Activated gamma-delta T cell treated with anti-CD3 and anti-CD28 coated beads, Interleukin-2, amount 50 U/mL, for 16 hours (primary cell): ENCODE measurements around the gene CLDN22.
"Not testable (repeated sequence)": the region's sequence is repeated elsewhere in the genome, so short reads cannot be mapped to it uniquely, and the experiment has no call there.

Experiments used
- DNase-seq: peaks from one replicate; pipeline ENCODE4 v3.0.0-alpha.2; 2020; ENCODE audit warnings: low read depth

CLDN22 gene

GRCh38 chr4:183347146-183347545, 27.1 kb upstream of the CLDN22 start:
- DNase-seq = no peak

GRCh38 chr4:183345261-183345660, 25.2 kb upstream of the CLDN22 start:
- DNase-seq = no peak

GRCh38 chr4:183344523-183345255, 24.6 kb upstream of the CLDN22 start:
- no peak for DNase-seq

- DNase-seq = no peak
Observed at GRCh38 chr4:183343730-183344129, 23.7 kb upstream of the CLDN22 start.

- DNase-seq = no peak
Observed at GRCh38 chr4:183342541-183343533, 22.8 kb upstream of the CLDN22 start.

- no peak for DNase-seq
Observed at GRCh38 chr4:183337833-183338232, 17.8 kb upstream of the CLDN22 start.

GRCh38 chr4:183337349-183337748, 17.3 kb upstream of the CLDN22 start:
- DNase-seq = no peak

GRCh38 chr4:183335369-183335940, 15.4 kb upstream of the CLDN22 start:
- DNase-seq = no peak

- no peak for DNase-seq
Observed at GRCh38 chr4:183333983-183334382, 13.9 kb upstream of the CLDN22 start.

GRCh38 chr4:183333202-183333601, 13.1 kb upstream of the CLDN22 start:
- no peak for DNase-seq

- no peak for DNase-seq
Observed at GRCh38 chr4:183332447-183332846, 12.4 kb upstream of the CLDN22 start.

- no peak for DNase-seq
Observed at GRCh38 chr4:183330841-183331240, 10.8 kb upstream of the CLDN22 start.

- DNase-seq = no peak
Observed at GRCh38 chr4:183329954-183330742, 10.1 kb upstream of the CLDN22 start.

GRCh38 chr4:183329244-183329643, 9.2 kb upstream of the CLDN22 start:
- DNase-seq = no peak

- no peak for DNase-seq
Observed at GRCh38 chr4:183328832-183329231, 8.8 kb upstream of the CLDN22 start.

GRCh38 chr4:183327827-183328226, 7.8 kb upstream of the CLDN22 start:
- no peak for DNase-seq

GRCh38 chr4:183326853-183327252, 6.8 kb upstream of the CLDN22 start:
- DNase-seq = no peak

- not testable (repeated sequence) for DNase-seq
Observed at GRCh38 chr4:183326387-183326786, 6.3 kb upstream of the CLDN22 start.

- DNase-seq = no peak
Observed at GRCh38 chr4:183324619-183325018, 4.5 kb upstream of the CLDN22 start.

- DNase-seq = not testable (repeated sequence)
Observed at GRCh38 chr4:183324056-183324455, 4.0 kb upstream of the CLDN22 start.

GRCh38 chr4:183323295-183323694, 3.2 kb upstream of the CLDN22 start:
- DNase-seq = no peak

GRCh38 chr4:183322326-183322725, 2.2 kb upstream of the CLDN22 start, which contains the start of gene CLDN24:
Gene CLDN24 (minus strand): TSS chr4:183322426. CDS start chr4:183322426, 0 bp downstream.
- DNase-seq = no peak
